ENCODE measurements around the gene ZFP91. TPM values are rescaled to one million over a fixed set of nuclear protein-coding genes. Genes with fewer than 3 reads are reported as not detected.

The ZFP91 gene
- polyA plus RNA-seq, 1 experiment: 18.3 TPM

DNA sequence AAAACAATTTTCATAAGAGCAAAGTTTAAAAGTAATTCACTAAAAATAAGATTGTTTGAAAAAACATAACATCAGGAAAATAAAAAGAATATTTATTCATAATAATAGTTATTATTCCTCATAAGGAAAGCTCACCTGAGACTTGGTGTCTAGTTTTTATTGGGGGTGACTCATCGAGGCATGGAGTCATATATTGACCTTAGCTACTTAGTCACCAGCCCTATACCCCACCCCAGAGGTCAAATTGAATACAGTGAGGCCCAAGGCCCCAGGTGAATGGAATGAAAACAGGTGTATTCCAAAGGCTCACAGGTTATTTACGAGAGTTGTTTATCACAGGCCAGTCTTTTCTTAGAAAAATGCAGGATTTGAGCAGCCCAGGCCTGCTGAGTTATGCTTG is 80.5 kb downstream of the ZFP91 start:
- POLR2A ChIA-PET: no interaction called here
- TF ChIP-seq, protein P1, sequence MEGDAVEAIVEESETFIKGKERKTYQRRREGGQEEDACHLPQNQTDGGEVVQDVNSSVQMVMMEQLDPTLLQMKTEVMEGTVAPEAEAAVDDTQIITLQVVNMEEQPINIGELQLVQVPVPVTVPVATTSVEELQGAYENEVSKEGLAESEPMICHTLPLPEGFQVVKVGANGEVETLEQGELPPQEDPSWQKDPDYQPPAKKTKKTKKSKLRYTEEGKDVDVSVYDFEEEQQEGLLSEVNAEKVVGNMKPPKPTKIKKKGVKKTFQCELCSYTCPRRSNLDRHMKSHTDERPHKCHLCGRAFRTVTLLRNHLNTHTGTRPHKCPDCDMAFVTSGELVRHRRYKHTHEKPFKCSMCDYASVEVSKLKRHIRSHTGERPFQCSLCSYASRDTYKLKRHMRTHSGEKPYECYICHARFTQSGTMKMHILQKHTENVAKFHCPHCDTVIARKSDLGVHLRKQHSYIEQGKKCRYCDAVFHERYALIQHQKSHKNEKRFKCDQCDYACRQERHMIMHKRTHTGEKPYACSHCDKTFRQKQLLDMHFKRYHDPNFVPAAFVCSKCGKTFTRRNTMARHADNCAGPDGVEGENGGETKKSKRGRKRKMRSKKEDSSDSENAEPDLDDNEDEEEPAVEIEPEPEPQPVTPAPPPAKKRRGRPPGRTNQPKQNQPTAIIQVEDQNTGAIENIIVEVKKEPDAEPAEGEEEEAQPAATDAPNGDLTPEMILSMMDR (IDR thresholded peaks at IDR 0.05; ENCODE audit: insufficient read depth, low read depth, low read length): no peak
- Histone ChIP-seq H3K4me3 (ENCODE audit: low read depth, low read length) (no peak overlapping the region), H3K27me3 (ENCODE audit: control insufficient read depth, insufficient read depth, low read length) (no peaks in the 10 kb centered on the region), H3K36me3 (ENCODE audit: control insufficient read depth, insufficient read depth, low read length) (no peaks in the 10 kb centered on the region)
- no peak for DNase-seq (ENCODE audit: low read depth)
- CTCF ChIA-PET: interaction anchor here (1.5 to 2.3 kb wide), 2 partner anchors 15 to 129 kb away, joined by 4 to 11 read pairs; no protein-coding TSS in a partner anchor

GRCh38 chr11:58659910-58660570 is 81.2 kb downstream of the ZFP91 start:
- CTCF ChIA-PET: interaction anchor here (1.5 to 2.3 kb wide), 2 partner anchors 14 to 128 kb away, joined by 4 to 11 read pairs; no protein-coding TSS in a partner anchor
- no peak overlapping the region for H3K4me3 ChIP-seq (ENCODE audit: low read depth, low read length)
- POLR2A ChIA-PET: no interaction called here

More at GRCh38 chr11:58659910-58660570, 81.2 kb downstream of the ZFP91 start:
- DNase-seq (ENCODE audit: low read depth): no peak
- TF ChIP-seq, protein P1 (IDR thresholded peaks at IDR 0.05; ENCODE audit: insufficient read depth, low read depth, low read length): no peak
- no peaks in the 10 kb centered on the region for H3K36me3 ChIP-seq (ENCODE audit: control insufficient read depth, insufficient read depth, low read length)
- H3K27me3 ChIP-seq (ENCODE audit: control insufficient read depth, insufficient read depth, low read length): no peaks in the 10 kb centered on the region

Other genes with a start within 250 kb of the ZFP91 start
- gene OR5B17, start 220.0 kb upstream of the ZFP91 start, polyA plus RNA-seq (2011; rRNA removed): not detected in 2 replicates
- gene OR5B3, start 172.2 kb upstream of the ZFP91 start, polyA plus RNA-seq (2011; rRNA removed): not detected in 2 replicates
- not detected in 2 replicates for gene OR5B2, start 150.9 kb upstream of the ZFP91 start, polyA plus RNA-seq (2011; rRNA removed)
- not detected in 2 replicates for gene OR5B12, start 136.8 kb upstream of the ZFP91 start, polyA plus RNA-seq (2011; rRNA removed)
- not detected in 2 replicates for gene OR5B21, start 71.0 kb upstream of the ZFP91 start, polyA plus RNA-seq (2011; rRNA removed)
- 29.2 TPM in 2 replicates for gene LPXN, start 3.2 kb upstream of the ZFP91 start, polyA plus RNA-seq (2011; rRNA removed)
- 0.15 and 0.63 TPM in 2 replicates for gene CNTF, start 43.6 kb downstream of the ZFP91 start, polyA plus RNA-seq (2011; rRNA removed)
- gene GLYAT, start 152.9 kb downstream of the ZFP91 start, polyA plus RNA-seq (2011; rRNA removed): not detected in 2 replicates